ENCODE data around the gene MTCH1.

- no peak for TF ChIP-seq CTCF (IDR thresholded peaks at IDR 0.05)
- no peak for TF ChIP-seq EZH2 (IDR thresholded peaks at IDR 0.05; ENCODE audit: borderline replicate concordance, insufficient read depth, low read depth, low read length, poor library complexity, severe bottlenecking)
These were observed 16.7 kb downstream of the MTCH1 start for GRCh38 chr6:36969240-36969691.
